Psoas muscle (tissue), 8 donors: ENCODE measurements around the gene NOS1. TPM values are rescaled to one million over a fixed set of nuclear protein-coding genes. Genes with fewer than 3 reads are reported as not detected.

Experiments used
- ATAC-seq, 4 donors: fragments of 200-7000 bp; cut with Tn5 transposase; one replicate each; pipeline ENCODE4 v1.9.1; 2020; ENCODE audit warnings: moderate library complexity in 3 of 4, mild to moderate bottlenecking in 2 of 4
- DNase-seq, 2 donors: peaks; one replicate each; pipeline ENCODE4 v3.0.0-alpha.2; 2020
- H3K27ac ChIP-seq: fragments of 200-600 bp; one replicate; pipeline ENCODE4 v1.8.0; 2022
- H3K27me3 ChIP-seq, 3 donors: fragments of 200-600 bp in 1 of 3; one replicate each; pipeline versions ENCODE4 v1.6.1 to v1.8.0; 2013 to 2022; ENCODE audit warnings: low read length in 2 of 3, mild to moderate bottlenecking in 2 of 3, moderate library complexity in 1 of 3; ENCODE audit not compliant: insufficient read depth in 3 of 3
- H3K36me3 ChIP-seq, 2 donors: fragments of 200-600 bp in 1 of 2; one replicate each; pipeline versions ENCODE4 v1.6.1 to v1.8.0; 2013 to 2022; ENCODE audit warnings: low read depth in 1 of 2, mild to moderate bottlenecking in 1 of 2, moderate library complexity in 1 of 2; ENCODE audit not compliant: insufficient read depth in 1 of 2
- H3K4me1 ChIP-seq: fragments of 200-600 bp; one replicate; pipeline ENCODE4 v1.8.0; 2022
- H3K4me3 ChIP-seq: fragments of 200-600 bp; one replicate; pipeline ENCODE4 v1.8.0; 2022; ENCODE audit warnings: mild to moderate bottlenecking
- H3K9me3 ChIP-seq: fragments of 200-600 bp; one replicate; pipeline ENCODE4 v1.8.0; 2022
- WGBS, 3 donors: extraction: QIAGEN DNeasy Blood & Tissue Kit; methylation state at CpG; one replicate each; pipeline versions ENCODE4 v1.1.6 to v1.1.7; 2013; 5-methylcytosine and 5-hydroxymethylcytosine counted together
- intact Hi-C, 2 donors: fragments of 100-400 bp; cut with DNase I; formaldehyde crosslinking; loops; one replicate each; pipeline versions ENCODE4 v1.11.0 to v1.14.2; 2022
- long read RNA-seq, 2 donors: library from polyadenylated mRNA; unstranded; transcript quantifications; one replicate each; pipeline ENCODE4 v2.0.0, GENCODE V29; 2021
- polyA plus RNA-seq, 3 donors: library from polyadenylated mRNA; stranded (reverse); fragments of 200-250 nt; gene quantifications; one replicate each; pipeline ENCODE4 v1.2.3, GENCODE V29; 2013
- total RNA-seq, 4 donors: library from RNA; stranded (reverse); fragmentation: NEBNext Ultra II Directional in 2 of 4; extraction: Animal tissue kit (Norgen Biotek cat#: 25700) in 2 of 4; gene quantifications; one replicate each; pipeline versions ENCODE4 v1.2.1 to v1.2.4, GENCODE V29; 2021 to 2023
- TF ChIP-seq, protein P1 (sequence below): fragments of 200-600 bp; IDR thresholded peaks from one replicate; pipeline ENCODE4 v1.8.0; 2022; ENCODE audit warnings: antibody characterized with exemption
- donor health status: healthy with polysubstance abuse.
- donor health status: DM: no; HTN: no; CAD: no; lungs with moderate emphysema.
- donor health status: Bipolar disorder and iron deficiency.
- donor health status: healthy.
- donor health status: DM: yes; HTN: yes; CAD: no.
- donor health status: DM: no; HTN: no; CAD: no.
- donor health status: DM: no; HTN: no; CAD: no.
- donor health status: DM: yes; HTN: yes; CAD: no.

Gene NOS1
- total RNA-seq: 10 to 100 TPM; 12.1 to 62.2 (median 19.1) TPM
- 1 to 10 TPM; 2.7 to 7.3 (median 5.8) TPM for polyA plus RNA-seq
- long read RNA-seq, donor 1, partial matches to known transcripts: 1 of 9 reads
- long read RNA-seq, donor 1, other reads (novel, unspliced or antisense): 8 of 9 reads
- long read RNA-seq, donor 2, partial matches to known transcripts: 7 of 22 reads
- long read RNA-seq, donor 2, other reads (novel, unspliced or antisense): 15 of 22 reads

DNA sequence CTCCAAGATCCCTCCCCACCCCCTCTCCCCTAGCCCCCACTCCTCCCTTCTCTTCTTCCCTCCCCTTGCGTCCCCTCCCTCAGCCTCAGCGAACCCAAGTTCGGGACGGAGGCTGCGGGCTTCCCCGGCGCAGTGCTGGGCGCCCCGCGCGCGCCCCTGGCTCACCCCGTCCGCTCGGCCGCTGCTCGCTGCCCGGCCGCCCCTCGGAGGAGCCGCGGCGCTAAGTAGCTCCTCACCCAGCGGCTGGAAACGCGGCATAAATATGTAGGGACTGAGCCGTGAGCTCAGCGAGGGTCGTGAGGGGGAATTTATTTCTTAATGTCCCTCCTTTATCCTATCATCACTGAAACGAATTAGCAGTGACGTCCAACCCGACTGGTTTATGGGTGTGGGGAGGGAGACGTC is at the start of gene NOS1:
Gene NOS1 (minus strand): TSS at position 280 of the 405 bp plus-strand sequence. CDS start 30,557 bp downstream, outside the sequence.
- H3K36me3 ChIP-seq: no peaks in the 10 kb centered on the region
- intact Hi-C loops: loop anchor here in 1 of 2 donors (5.0 kb wide), 1 partner anchor 124 kb away; no protein-coding TSS in a partner anchor
- ATAC-seq (peak in 3 of 4 donors; percentile 55 to 70 (median 63)), DNase-seq (peak in 1 of 2 donors; percentile 37)
- H3K4me1 ChIP-seq: no peaks in the 10 kb centered on the region
- H3K27ac ChIP-seq: no peak within 1 kb of the TSS
- H3K9me3 ChIP-seq: no peaks in the 10 kb centered on the region
- 1 to 7% (median 2%) methylated on average over 18 to 33 of the region's 33 CpGs for WGBS, 3 donors
- H3K4me3 ChIP-seq: peak within 1 kb of the TSS; percentile 80
- peaks cover 0 to 4% (median 2%) of the 10 kb centered on the region in 3 donors for H3K27me3 ChIP-seq
- TF ChIP-seq, protein P1, sequence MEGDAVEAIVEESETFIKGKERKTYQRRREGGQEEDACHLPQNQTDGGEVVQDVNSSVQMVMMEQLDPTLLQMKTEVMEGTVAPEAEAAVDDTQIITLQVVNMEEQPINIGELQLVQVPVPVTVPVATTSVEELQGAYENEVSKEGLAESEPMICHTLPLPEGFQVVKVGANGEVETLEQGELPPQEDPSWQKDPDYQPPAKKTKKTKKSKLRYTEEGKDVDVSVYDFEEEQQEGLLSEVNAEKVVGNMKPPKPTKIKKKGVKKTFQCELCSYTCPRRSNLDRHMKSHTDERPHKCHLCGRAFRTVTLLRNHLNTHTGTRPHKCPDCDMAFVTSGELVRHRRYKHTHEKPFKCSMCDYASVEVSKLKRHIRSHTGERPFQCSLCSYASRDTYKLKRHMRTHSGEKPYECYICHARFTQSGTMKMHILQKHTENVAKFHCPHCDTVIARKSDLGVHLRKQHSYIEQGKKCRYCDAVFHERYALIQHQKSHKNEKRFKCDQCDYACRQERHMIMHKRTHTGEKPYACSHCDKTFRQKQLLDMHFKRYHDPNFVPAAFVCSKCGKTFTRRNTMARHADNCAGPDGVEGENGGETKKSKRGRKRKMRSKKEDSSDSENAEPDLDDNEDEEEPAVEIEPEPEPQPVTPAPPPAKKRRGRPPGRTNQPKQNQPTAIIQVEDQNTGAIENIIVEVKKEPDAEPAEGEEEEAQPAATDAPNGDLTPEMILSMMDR: no peak

GRCh38 chr12:117409286-117409685 is 47.9 kb upstream of the NOS1 start:
- ATAC-seq (no peak), DNase-seq (no peak)
- peak overlapping the region; percentile 62 for H3K27ac ChIP-seq
- H3K4me1 ChIP-seq: peaks cover 18% of the 10 kb centered on the region
- no peak overlapping the region for H3K4me3 ChIP-seq
- H3K27me3 ChIP-seq: no peaks in the 10 kb centered on the region
- intact Hi-C loops: no loop called here
- no peaks in the 10 kb centered on the region for H3K9me3 ChIP-seq
- H3K36me3 ChIP-seq: no peaks in the 10 kb centered on the region
- TF ChIP-seq, protein P1: no peak

DNA sequence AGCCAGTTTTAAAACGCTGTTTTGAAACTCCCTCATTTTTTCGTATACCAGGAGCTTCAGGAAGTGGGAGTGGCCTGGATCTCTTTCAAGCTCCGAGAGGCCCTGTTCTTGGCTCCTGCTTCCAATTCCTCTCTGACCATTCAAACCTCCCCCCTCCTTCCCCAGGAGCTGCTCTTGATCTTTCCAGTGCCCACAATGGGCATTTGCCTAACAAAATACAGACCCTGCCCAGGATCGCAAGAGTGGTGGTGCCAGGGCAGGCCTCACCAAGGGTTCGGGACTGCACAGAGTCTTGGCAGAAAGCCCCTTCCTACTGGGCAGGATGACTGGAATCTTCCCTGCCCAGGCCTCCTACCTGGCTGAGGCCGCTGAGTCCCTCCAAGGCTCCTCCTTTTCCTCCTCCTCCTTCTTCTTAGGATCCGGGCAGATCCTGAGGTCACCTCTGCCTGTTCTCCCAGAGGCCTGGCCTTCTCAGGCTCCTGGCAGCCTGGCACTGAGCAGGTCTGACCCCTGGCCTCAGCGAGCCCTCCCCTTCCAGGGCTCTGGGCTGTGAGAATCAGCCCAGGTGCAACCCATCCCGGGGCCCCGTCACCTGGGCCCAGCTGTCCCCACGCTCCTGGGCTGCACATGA is 46.9 kb upstream of the NOS1 start:
- Histone ChIP-seq H3K36me3 (no peaks in the 10 kb centered on the region), H3K27ac (peak overlapping the region; percentile 62), H3K4me1 (peaks cover 15% of the 10 kb centered on the region), H3K4me3 (no peak overlapping the region), H3K27me3 (no peaks in the 10 kb centered on the region), H3K9me3 (peaks cover 4% of the 10 kb centered on the region)
- TF ChIP-seq, protein P1: no peak
- intact Hi-C loops: no loop called here
- ATAC-seq (peak in 3 of 4 donors; percentile 33 to 49 (median 38)), DNase-seq (peak in 1 of 2 donors; percentile 40)
- 34 to 38% (median 37%) methylated on average over 11 of the region's 11 CpGs for WGBS, 3 donors

DNA sequence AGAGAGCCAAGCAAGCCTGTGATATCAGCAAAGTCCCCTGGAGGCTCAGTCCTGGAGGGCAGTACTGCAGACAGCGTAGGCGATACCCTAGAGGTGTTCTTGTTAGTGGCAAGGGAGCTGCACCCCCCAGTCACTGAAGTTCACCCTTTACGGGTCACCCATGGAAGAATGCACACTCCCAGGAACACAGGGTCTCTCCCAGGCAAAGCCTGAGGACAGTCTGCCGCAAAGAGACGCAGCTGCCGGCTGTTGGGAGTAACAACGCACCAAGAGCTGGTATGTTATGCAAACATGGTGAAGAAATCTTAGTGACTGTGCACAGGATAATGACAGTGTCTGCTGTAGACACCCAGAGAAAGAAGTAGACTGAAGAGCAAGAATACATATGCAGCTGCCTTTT is 43.5 kb upstream of the NOS1 start:
- intact Hi-C loops: no loop called here
- no peak overlapping the region for H3K27ac ChIP-seq

More for the DNA sequence above, 43.5 kb upstream of the NOS1 start:
- 70 to 77% (median 72%) methylated on average over 7 of the region's 7 CpGs for WGBS, 3 donors
- Histone ChIP-seq H3K36me3 (no peaks in the 10 kb centered on the region), H3K9me3 (peaks cover 4% of the 10 kb centered on the region), H3K4me3 (no peak overlapping the region), H3K27me3 (no peaks in the 10 kb centered on the region), H3K4me1 (peaks cover 19% of the 10 kb centered on the region)
- ATAC-seq (peak; percentile 56 to 76 (median 58)), DNase-seq (no peak)
- TF ChIP-seq, protein P1: no peak
